ENCODE results near the gene LRRC31.

LRRC31 gene

DNA sequence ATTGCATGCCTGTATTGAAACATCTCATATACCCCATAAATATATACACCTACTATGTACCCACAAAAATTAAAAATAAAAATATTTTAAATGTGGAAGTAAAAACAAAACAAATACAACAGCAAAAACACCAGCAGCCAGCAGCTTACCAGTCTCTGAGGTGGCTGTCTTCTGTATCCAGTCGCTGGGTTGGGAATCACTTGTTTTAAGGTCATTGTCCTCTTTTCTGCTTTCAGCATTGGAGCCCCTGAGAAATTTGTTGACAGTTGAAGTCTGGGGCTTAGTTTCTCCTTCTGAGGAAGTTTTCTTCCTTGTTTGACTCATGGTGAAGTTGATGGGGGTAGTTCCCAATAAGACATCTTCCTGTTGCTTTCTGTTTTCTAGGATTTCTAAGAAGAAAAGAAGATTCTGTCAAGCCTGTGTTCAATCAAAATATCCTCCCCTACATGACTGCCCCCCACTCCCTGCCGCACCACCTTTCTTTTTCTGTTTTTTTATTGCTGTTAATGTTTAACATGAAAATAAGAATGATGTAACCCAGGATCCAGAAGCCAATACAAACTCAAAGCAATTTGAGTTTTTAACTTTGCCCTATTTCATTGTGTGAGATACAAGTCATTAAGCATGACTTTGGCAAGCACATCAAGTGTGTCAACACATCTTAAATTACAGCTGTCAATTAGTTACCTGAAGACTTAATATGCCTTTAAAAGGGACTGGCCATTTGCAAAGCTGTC is at the start of gene LRRC31:
TSS of gene LRRC31 (minus strand) at position 452 of the 737 bp plus-strand sequence. CDS start at position 324, 128 bp downstream.
- no peak for DNase-seq

DNA sequence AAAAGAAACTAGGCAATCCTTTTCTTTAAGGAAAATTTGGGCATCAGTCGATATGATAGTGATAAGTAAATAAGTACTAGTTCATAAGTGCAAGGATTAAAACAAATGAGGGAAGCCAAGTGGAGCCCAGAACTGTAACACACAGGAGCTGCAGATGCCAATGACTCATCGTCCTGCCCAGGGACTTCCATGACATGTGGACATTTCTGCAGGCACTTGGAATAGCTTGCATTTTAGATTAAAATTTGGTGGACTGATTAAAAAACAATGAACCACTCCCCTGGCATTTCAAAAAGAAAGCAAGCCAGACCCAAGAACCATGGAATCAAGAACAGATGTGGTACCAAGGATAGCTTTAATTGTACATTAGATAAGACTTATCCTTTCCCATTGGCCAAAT is 44.6 kb upstream of the LRRC31 start:
- no peak for DNase-seq

DNA sequence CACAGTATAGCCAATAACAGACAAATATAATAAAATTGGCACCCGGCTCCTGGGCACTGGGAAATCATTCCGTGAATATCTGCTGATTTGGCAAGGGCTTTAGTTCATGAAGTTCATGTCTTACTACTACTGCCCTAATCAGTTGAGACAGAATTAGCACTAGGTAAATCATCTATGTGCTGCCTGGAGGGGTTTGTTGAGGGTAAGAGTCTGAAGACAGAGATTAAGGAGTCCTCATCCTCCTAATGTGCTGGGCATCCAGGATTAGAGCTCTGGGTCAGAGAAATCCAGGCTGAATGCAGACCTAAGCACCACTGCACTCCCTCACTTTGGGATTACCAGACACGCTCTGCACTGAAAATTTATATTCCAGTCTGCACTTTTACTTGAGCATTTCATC is 43.6 kb upstream of the LRRC31 start:
- no peak for DNase-seq

GRCh38 chr3:169911272-169911671 is 41.5 kb upstream of the LRRC31 start, which contains the start of gene SAMD7:
Gene SAMD7, plus strand, starts transcription at chr3:169911572. Its CDS starts 7,927 bp downstream, at chr3:169919499.
- no peak for DNase-seq

GRCh38 chr3:169907944-169908343 is 38.2 kb upstream of the LRRC31 start:
- DNase-seq = no peak

GRCh38 chr3:169907476-169907875 is 37.7 kb upstream of the LRRC31 start:
- DNase-seq = no peak

GRCh38 chr3:169905404-169905803 is 35.7 kb upstream of the LRRC31 start:
- DNase-seq = no peak

- DNase-seq = no peak
These were observed 31.7 kb upstream of the LRRC31 start for GRCh38 chr3:169901453-169901852.

DNA sequence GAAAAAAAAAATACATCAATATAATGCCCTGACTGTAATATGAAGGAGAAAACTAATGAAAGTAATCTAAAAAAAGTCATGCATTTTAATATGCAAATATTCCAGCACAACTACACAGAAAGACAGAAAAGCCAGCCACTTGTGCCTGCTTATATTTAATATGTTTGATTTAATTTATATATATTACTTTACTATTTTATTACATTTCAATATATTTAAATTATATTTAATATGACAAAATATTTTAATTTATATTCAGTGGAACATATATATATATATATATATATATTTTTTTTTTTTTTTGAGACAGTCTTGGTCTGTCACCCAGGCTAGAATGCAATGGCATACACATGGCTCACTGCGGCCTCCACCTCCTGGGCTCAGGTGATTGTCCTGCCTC is 27.5 kb upstream of the LRRC31 start:
- DNase-seq = no peak

GRCh38 chr3:169895072-169895471 is 25.3 kb upstream of the LRRC31 start:
- no peak for DNase-seq

GRCh38 chr3:169894110-169894509 is 24.4 kb upstream of the LRRC31 start:
- no peak for DNase-seq

GRCh38 chr3:169891886-169892285 is 22.2 kb upstream of the LRRC31 start:
- DNase-seq = no peak

GRCh38 chr3:169886671-169887070 is 16.9 kb upstream of the LRRC31 start:
- DNase-seq = no peak

DNA sequence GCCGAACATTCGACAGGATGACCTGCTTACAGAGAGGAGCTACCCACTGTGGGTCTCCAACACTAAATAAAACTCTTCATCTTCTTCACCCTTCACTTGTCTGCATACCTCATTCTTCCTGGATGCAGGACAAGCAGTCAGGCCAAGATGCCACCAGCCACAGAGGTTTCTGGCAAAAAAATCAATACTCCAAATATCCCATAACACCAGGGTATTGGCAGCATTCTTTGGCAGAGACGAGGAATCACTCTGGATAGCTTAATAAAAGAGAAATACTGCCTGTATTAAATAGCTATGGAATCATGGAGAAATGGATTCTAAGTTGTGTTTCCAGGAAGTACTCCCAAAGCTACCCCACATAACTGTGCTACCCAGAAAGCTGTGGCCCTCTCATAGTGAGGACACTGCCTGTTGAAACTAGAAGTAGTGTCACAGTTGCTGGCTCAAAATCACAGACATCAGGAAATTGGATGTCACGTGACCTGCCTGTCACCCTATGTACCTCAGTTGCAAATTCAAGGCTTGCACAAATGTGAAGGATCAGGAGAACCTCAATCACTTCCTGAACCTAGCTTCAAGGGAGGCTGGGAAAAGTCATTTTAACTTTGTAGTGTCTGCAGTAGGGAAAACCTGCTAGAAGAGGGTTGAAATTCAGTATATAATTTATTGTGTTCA is 11.0 kb upstream of the LRRC31 start:
- DNase-seq = no peak

- DNase-seq = no peak
These were observed 10.3 kb upstream of the LRRC31 start for GRCh38 chr3:169879845-169880575.

- DNase-seq = no peak
These were observed 9.3 kb upstream of the LRRC31 start for GRCh38 chr3:169879013-169879557.

- DNase-seq = no peak
These were observed 1.6 kb upstream of the LRRC31 start for GRCh38 chr3:169871129-169871886.

GRCh38 chr3:169868369-169868768 is 1.4 kb downstream of the LRRC31 start:
- DNase-seq = no peak

- no peak for DNase-seq
These were observed 2.0 kb downstream of the LRRC31 start for GRCh38 chr3:169867584-169868210.

- peak; percentile 39 for DNase-seq
These were observed 4.5 kb downstream of the LRRC31 start for GRCh38 chr3:169865176-169865767.

DNA sequence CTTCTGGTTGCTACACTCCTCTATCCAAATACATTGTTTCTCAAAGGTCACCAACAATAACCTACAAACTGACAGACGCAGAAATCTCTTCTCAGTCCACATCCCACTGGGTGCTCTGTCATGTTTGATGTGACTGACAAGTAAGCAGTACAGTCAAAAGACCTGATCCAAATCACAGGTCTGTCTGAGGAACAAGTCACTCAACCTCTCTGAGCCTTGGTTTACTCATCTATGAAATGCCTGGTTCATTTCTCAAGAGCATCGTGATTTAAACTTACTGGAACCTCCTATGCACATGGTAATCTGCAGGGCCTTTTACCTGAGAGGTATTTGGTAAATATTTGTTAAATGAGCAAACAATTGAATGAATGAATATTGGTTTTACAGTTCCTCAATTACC is 5.5 kb downstream of the LRRC31 start:
- no peak for DNase-seq

GRCh38 chr3:169863458-169863899 is 6.3 kb downstream of the LRRC31 start:
- peak; percentile 57 for DNase-seq
